Astrocyte of the spinal cord (primary cell): ENCODE data around the gene SPOCK1.

Experiments
- DNase-seq: peaks from one replicate; pipeline ENCODE4 v3.0.0; 2011; ENCODE audit warnings: low read depth, low spot score
- H3K4me3 ChIP-seq: 2 replicates; pipeline ENCODE4 v1.5.1; 2011; ENCODE audit warnings: low read depth, mild to moderate bottlenecking, low read length, moderate library complexity
- in situ Hi-C: cut with HindIII; loops from 2 replicates; pipeline ENCODE4 v1.10.0; 2017; ENCODE audit warnings: low sequenced_read_pairs
- TF ChIP-seq, protein P1 (sequence below): IDR thresholded peaks from 2 replicates; pipeline ENCODE4 v1.5.1; 2012; ENCODE audit warnings: low read depth, mild to moderate bottlenecking, low read length, inconsistent platforms

The SPOCK1 gene

DNA sequence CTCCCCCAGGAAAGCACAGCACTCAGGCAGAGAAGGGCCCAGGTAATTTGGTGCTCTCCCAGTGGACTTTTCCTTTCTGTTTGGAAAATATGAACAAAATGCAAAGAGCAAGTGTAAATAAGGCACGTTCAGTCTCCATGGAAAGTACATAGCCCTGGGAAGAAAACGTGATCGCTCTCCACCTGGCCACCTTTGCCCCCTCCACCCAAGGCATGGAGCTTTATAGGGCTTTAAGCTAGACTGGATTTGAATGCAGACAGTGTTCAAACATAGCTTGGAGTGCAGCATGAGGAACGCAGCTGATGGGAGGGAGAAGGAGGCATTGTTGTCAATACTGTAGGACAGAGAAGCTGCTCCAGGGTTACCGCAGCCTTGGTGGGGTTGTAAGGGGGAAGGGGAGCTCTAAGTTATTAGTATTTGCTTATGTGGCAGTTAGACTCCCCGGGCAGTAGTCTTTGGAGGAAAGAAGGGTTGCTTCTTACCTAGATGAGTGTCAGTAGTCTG lies 500.2 kb downstream of the SPOCK1 start:
- H3K4me3 ChIP-seq: no peak overlapping the region
- TF ChIP-seq, protein P1, sequence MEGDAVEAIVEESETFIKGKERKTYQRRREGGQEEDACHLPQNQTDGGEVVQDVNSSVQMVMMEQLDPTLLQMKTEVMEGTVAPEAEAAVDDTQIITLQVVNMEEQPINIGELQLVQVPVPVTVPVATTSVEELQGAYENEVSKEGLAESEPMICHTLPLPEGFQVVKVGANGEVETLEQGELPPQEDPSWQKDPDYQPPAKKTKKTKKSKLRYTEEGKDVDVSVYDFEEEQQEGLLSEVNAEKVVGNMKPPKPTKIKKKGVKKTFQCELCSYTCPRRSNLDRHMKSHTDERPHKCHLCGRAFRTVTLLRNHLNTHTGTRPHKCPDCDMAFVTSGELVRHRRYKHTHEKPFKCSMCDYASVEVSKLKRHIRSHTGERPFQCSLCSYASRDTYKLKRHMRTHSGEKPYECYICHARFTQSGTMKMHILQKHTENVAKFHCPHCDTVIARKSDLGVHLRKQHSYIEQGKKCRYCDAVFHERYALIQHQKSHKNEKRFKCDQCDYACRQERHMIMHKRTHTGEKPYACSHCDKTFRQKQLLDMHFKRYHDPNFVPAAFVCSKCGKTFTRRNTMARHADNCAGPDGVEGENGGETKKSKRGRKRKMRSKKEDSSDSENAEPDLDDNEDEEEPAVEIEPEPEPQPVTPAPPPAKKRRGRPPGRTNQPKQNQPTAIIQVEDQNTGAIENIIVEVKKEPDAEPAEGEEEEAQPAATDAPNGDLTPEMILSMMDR: no peak
- DNase-seq: no peak
- in situ Hi-C loops: no loop called here

DNA sequence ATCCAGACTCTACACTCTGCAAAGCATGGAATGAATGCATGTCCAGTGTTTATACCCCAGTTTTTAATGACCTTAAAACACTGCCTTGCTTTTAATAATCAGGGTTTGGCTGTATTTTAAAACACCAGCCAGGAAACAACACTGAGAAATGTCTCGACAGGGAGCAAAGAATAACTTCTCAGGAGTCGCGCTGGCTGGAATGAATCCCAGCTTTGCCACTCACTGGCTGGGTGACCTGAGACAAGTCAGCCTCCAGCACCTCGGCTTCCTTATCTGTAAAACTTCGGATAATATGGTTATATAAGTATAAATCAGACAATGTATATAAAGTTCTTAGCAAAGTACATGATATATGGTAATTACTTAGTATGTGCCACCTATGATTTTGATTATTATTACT lies 505.0 kb downstream of the SPOCK1 start:
- TF ChIP-seq, protein P1: no peak
- no peak for DNase-seq
- in situ Hi-C loops: no loop called here
- no peak overlapping the region for H3K4me3 ChIP-seq

DNA sequence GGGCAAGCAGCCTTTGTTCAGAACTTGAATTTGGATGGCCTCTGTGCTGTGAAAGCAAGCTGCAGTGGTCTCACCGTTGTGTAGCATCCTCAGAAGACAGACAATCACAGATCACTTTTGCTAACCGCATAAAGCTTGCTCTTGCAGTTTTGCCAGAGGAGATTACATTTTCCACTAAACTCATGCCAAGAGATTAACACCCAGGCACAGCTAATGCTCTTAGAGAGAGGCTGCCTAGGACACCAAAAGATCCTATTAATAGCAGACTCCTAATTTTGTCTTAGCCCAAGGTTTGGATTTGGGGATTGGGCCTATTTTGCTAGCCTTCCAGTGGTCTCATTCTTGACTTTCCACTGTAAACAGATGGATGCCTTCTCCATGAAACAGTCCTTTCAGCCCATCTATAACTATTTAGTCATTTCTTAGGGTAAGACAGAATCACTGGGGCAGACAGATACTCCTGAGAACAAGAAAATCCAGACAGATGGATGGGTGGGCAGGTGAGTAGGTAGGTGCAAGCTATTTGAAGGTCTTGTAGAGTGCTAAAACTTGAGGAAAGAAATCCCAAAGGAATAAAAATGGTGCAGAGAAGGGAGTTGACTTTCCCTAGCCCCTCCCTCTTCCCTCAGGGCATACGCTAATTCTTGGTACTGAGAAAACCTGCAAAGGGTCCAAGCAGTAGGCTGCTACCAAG lies 506.2 kb downstream of the SPOCK1 start:
- H3K4me3 ChIP-seq: no peak overlapping the region
- in situ Hi-C loops: no loop called here
- no peak for DNase-seq
- TF ChIP-seq, protein P1: no peak

DNA sequence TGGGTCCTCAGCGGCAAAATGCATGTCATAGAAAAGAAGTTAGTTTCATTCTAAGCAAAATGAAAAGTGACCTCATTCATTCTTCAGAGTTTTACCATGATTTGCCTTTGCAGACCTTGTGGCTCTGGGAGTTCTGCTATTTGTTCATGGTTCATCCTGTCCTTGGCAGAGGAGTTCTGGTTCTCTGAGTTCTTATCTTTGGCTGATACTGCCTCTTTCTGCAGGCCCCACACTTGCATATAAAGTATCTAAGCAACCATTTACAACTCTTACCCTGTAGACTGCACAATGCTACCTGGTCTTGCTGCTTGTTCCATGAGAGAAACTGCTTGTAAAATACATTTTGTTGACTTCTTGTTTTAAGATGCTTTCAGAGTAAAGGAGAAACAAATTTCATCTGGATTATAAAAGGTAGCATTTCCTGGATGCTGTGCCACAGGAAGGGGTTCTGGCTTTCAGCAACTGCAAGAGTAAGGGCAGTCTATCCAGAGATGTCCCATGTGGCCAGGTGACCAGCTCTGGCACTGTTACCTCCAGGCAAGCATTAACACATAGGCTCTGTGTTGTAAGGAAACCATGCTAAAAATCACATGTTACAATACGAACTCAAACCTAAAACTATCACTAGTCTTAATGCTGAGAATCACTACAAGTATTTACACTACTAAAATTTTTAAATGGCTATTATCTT lies 513.2 kb downstream of the SPOCK1 start:
- in situ Hi-C loops: no loop called here
- H3K4me3 ChIP-seq: no peak overlapping the region
- TF ChIP-seq, protein P1: no peak
- DNase-seq: no peak

DNA sequence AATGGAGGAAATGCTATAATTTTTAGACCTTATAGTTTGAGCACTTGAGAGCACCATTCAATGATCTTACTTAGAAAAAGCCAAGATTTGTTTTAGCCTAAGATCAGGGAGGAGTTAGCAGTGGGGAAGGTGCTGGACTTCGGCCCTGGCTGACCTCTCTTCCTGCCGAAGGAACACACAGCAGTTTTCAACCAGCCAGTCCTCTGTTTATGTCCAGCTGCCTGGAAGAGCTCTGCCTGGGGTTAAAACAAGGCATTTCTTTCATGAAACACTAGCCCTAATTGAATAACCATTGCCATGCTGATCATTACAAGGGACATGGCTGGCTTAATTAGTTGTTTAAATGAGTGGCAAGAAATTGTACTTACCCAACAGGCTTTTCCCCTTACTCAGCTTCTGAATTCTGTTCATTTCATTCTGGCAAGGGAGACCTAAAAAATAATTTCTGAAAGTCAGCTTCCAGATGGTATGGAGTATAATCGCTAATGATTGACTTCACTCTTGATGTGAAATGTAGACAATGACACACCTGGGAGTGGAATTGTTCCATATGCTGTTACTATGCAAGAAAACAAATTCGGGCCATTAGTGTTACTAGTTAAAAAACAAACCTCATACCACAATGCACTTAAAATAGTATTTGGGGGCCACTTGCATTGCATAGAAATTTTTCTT lies 514.2 kb downstream of the SPOCK1 start:
- no peak overlapping the region for H3K4me3 ChIP-seq
- TF ChIP-seq, protein P1: no peak
- peak; percentile 1 for DNase-seq
- in situ Hi-C loops: no loop called here

DNA sequence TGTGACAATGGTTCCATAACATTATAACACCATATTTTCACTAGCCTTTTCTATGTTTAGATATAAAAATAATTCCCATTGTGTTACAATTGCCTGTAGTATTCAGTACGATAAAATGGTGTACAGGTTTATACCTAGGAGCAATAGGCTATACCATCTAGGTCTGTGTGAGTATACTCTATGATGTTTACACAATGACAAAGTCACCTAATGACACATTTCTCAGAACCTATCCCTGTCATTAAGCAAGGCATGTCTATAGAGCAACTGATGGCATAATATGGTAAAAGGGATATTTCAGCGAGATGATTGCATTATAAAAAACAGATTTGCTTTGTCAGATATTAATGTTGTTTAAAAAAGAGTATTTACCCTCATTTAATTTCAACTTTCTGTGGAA lies 517.2 kb downstream of the SPOCK1 start:
- no peak for DNase-seq
- in situ Hi-C loops: no loop called here
- TF ChIP-seq, protein P1: no peak
- H3K4me3 ChIP-seq: no peak overlapping the region
